ENCODE measurements around the gene TCP1.
A peak's percentile ranks its signal among the peaks of the same experiment; 100 is the strongest.

TCP1 gene

DNA sequence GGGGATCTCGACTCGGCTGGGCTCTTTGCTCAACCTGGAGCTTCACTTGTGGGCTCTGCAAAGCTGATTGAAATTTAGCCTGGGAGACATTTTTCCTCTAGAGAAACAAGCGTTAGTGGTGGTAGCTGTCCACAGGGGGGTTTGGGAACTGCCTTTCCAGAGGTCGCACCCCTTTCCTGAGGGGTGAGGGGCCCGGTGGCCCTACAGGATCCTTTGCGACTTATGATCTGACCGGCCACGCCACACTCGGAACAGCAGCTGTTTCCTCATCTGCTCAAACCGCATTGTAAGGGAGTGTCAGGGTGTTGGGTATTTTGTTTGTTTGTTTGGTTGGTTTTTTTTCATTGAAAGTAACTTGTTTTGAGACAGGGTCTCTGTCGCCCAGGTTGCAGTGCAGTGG is 31.7 kb upstream of the TCP1 start:
- no peaks in the 10 kb centered on the region for H3K27me3 ChIP-seq (ENCODE audit: low read length)
- H3K36me3 ChIP-seq (ENCODE audit: low read length), result no peaks in the 10 kb centered on the region
- H3K9me2 ChIP-seq (replicated peaks; ENCODE audit: insufficient read depth, low read length), result no peaks in the 10 kb centered on the region
- no peaks in the 10 kb centered on the region for H3K79me2 ChIP-seq (ENCODE audit: insufficient read depth, low read length)
- no peak overlapping the region for H3K9ac ChIP-seq (ENCODE audit: low read length)
- no peak overlapping the region for H2AFZ ChIP-seq (ENCODE audit: low read depth, low read length, severe bottlenecking)
- H3K4me2 ChIP-seq (ENCODE audit: low read depth, low read length, poor library complexity, severe bottlenecking), result no peak overlapping the region
- no peak overlapping the region for H3K27ac ChIP-seq (ENCODE audit: low read depth, low read length)
- H3F3A ChIP-seq (ENCODE audit: insufficient read depth), result no peaks in the 10 kb centered on the region
- no peaks in the 10 kb centered on the region for H3K9me3 ChIP-seq (ENCODE audit: insufficient read depth, low read length)
- no peaks in the 10 kb centered on the region for H4K20me1 ChIP-seq (ENCODE audit: low read depth, low read length)
- TF ChIP-seq EZH2phosphoT487 (conservative IDR thresholded peaks at IDR 0.05; ENCODE audit: low read length), result no peak
- TF ChIP-seq, protein P1, sequence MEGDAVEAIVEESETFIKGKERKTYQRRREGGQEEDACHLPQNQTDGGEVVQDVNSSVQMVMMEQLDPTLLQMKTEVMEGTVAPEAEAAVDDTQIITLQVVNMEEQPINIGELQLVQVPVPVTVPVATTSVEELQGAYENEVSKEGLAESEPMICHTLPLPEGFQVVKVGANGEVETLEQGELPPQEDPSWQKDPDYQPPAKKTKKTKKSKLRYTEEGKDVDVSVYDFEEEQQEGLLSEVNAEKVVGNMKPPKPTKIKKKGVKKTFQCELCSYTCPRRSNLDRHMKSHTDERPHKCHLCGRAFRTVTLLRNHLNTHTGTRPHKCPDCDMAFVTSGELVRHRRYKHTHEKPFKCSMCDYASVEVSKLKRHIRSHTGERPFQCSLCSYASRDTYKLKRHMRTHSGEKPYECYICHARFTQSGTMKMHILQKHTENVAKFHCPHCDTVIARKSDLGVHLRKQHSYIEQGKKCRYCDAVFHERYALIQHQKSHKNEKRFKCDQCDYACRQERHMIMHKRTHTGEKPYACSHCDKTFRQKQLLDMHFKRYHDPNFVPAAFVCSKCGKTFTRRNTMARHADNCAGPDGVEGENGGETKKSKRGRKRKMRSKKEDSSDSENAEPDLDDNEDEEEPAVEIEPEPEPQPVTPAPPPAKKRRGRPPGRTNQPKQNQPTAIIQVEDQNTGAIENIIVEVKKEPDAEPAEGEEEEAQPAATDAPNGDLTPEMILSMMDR (IDR thresholded peaks at IDR 0.05; ENCODE audit: insufficient read depth, low read length, poor library complexity, severe bottlenecking), result no peak
- H3K4me3 ChIP-seq (ENCODE audit: insufficient read depth, low read length, poor library complexity, severe bottlenecking), result no peak overlapping the region

DNA sequence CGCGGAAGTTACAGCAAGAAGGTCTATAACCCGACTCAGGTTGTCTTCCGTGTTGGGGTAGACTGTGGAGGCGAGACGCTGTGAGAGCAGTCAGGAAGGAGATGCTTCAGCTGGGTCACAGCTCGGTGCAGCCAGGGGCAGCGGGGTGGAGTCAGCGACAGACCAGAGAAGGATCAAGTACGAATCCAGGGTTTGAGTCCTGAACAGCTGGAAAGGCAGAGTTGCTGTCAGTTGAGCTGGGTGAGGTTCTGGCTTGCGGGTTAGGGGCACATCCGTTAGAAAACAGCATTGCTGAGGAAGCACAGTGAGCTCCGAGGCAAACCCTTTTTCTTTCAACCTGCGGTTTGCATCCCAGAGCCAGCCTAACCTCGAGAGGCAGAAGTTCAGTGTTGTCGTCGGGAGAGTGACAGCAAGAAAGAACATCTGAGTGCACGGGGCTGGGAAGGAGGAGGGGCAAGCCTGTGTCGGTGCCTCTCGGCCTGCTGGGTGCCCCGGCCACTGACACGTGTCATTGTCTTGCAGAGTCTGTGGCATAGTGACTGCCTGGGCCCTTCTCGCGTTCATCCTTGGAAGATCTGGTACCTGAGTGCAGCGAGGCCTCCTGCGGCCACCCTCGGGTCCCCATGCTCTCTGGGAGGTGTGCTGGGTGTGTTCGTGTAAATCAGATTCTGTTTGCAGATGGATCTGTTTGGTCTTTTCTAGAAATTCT is 30.7 kb upstream of the TCP1 start:
- Histone ChIP-seq H4K20me1 (ENCODE audit: low read depth, low read length) (no peaks in the 10 kb centered on the region), H3K27me3 (ENCODE audit: low read length) (no peaks in the 10 kb centered on the region), H3K79me2 (ENCODE audit: insufficient read depth, low read length) (no peaks in the 10 kb centered on the region), H2AFZ (ENCODE audit: low read depth, low read length, severe bottlenecking) (peak overlapping the region; percentile 50), H3K27ac (ENCODE audit: low read depth, low read length) (no peak overlapping the region), H3K4me2 (ENCODE audit: low read depth, low read length, poor library complexity, severe bottlenecking) (peak overlapping the region; percentile 32), H3K36me3 (ENCODE audit: low read length) (no peaks in the 10 kb centered on the region), H3K9me3 (ENCODE audit: insufficient read depth, low read length) (no peaks in the 10 kb centered on the region), H3K9me2 (replicated peaks; ENCODE audit: insufficient read depth, low read length) (no peaks in the 10 kb centered on the region), H3F3A (ENCODE audit: insufficient read depth) (no peaks in the 10 kb centered on the region), H3K9ac (ENCODE audit: low read length) (no peak overlapping the region), H3K4me3 (ENCODE audit: insufficient read depth, low read length, poor library complexity, severe bottlenecking) (no peak overlapping the region)
- TF ChIP-seq, protein P1 (IDR thresholded peaks at IDR 0.05; ENCODE audit: insufficient read depth, low read length, poor library complexity, severe bottlenecking), result no peak

DNA sequence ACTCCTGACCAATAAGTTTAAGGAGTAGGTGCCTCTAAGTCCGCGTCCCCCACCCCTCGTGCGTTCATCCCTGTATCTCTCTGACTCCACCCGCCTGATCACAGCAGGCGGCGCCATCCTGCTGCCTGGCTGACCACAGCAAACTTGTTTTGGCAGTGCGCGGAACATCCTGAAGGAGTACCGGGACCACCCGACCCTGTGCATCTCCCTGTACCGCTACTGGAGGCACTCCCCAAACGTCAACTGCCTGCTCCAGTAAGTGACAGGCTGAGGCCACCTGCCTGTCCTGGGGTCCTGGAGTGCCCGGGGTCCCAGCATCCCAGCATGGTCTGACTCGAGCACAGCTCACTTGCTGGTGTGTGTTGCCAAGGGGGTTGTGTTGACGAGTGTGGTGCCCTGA is 29.7 kb upstream of the TCP1 start:
- Histone ChIP-seq H3K27ac (ENCODE audit: low read depth, low read length) (no peak overlapping the region), H3K9ac (ENCODE audit: low read length) (no peak overlapping the region)

More for the DNA sequence above, 29.7 kb upstream of the TCP1 start:
- no peaks in the 10 kb centered on the region for H4K20me1 ChIP-seq (ENCODE audit: low read depth, low read length)
- H3K4me3 ChIP-seq (ENCODE audit: insufficient read depth, low read length, poor library complexity, severe bottlenecking), result no peak overlapping the region
- H3K9me2 ChIP-seq (replicated peaks; ENCODE audit: insufficient read depth, low read length), result no peaks in the 10 kb centered on the region
- no peak overlapping the region for H3K4me2 ChIP-seq (ENCODE audit: low read depth, low read length, poor library complexity, severe bottlenecking)
- no peaks in the 10 kb centered on the region for H3F3A ChIP-seq (ENCODE audit: insufficient read depth)
- no peaks in the 10 kb centered on the region for H3K27me3 ChIP-seq (ENCODE audit: low read length)
- no peaks in the 10 kb centered on the region for H3K9me3 ChIP-seq (ENCODE audit: insufficient read depth, low read length)
- no peak for TF ChIP-seq EZH2phosphoT487 (conservative IDR thresholded peaks at IDR 0.05; ENCODE audit: low read length)
- TF ChIP-seq, protein P1 (IDR thresholded peaks at IDR 0.05; ENCODE audit: insufficient read depth, low read length, poor library complexity, severe bottlenecking), result no peak
- no peaks in the 10 kb centered on the region for H3K79me2 ChIP-seq (ENCODE audit: insufficient read depth, low read length)
- no peaks in the 10 kb centered on the region for H3K36me3 ChIP-seq (ENCODE audit: low read length)
- no peak overlapping the region for H2AFZ ChIP-seq (ENCODE audit: low read depth, low read length, severe bottlenecking)

Data from SU-DHL-6 (cell line).